SU-DHL-6 (cell line): ENCODE measurements around the gene ACSM5.

ENCODE experiments used
- CTCF ChIP-seq: fragments of 200-600 bp; sonication (generic); IDR thresholded peaks from one replicate; pipeline ENCODE4 v1.5.1; 2017; ENCODE audit warnings: antibody characterized with exemption, mild to moderate bottlenecking, low read length, moderate library complexity; ENCODE audit not compliant: insufficient read depth, poor library complexity, severe bottlenecking
- EZH2phosphoT487 ChIP-seq: fragments of 200-600 bp; sonication (generic), shearing (Covaris generic); conservative IDR thresholded peaks from 2 replicates; pipeline ENCODE4 v1.6.1; 2018; ENCODE audit warnings: mild to moderate bottlenecking, antibody characterized with exemption, low read length, moderate library complexity, mixed read lengths

- TF ChIP-seq CTCF (no peak), EZH2phosphoT487 (no peak)
Observed at GRCh38 chr16:20485408-20485807, 76.1 kb downstream of the ACSM5 start.
